SK-N-SH (cell line): ENCODE data around the gene GABRG3. TPM values are rescaled to one million over a fixed set of nuclear protein-coding genes. Genes with fewer than 3 reads are reported as not detected.

Experiments used
- CTCF ChIA-PET: fragments of 300-600, 350-600 bp; formaldehyde crosslinking; extraction: SDS; loops from one replicate; lab custom pipeline; 2021; lab: Yijun Ruan, JAX
- POLR2A ChIA-PET: fragments of 350-600 bp; sonication (Branson Sonifier 250); formaldehyde crosslinking; extraction: SDS; loops from one replicate; lab custom pipeline; 2020; ENCODE audit warnings: antibody characterized with exemption, inconsistent platforms; lab: Yijun Ruan, JAX
- DNase-seq: peaks from one replicate; pipeline ENCODE4 v3.0.0; 2012
- H2AFZ ChIP-seq: fragments of 200-600 bp; sonication (generic); 2 replicates; pipeline ENCODE4 v1.8.1; 2016; ENCODE audit warnings: antibody characterized with exemption, mild to moderate bottlenecking, low read depth
- H3F3A ChIP-seq: fragments of 200-600 bp; sonication (generic); replicated peaks from 2 replicates; pipeline ENCODE3; 2016; ENCODE audit warnings: antibody characterized with exemption, mild to moderate bottlenecking; ENCODE audit not compliant: insufficient read depth
- H3K27ac ChIP-seq, 2 experiments: fragments of 200-500 bp in 1 of 2; fragments of 200-600 bp in 1 of 2; sonication (Bioruptor generic) in 1 of 2; sonication (generic), shearing (Covaris generic) in 1 of 2; 2 replicates each; pipeline versions ENCODE4 v1.5.1 to v1.6.1; 2014 to 2016; ENCODE audit warnings: low read depth in 2 of 2, inconsistent platforms in 1 of 2, low read length in 1 of 2, mild to moderate bottlenecking in 1 of 2, mixed read lengths in 1 of 2
- H3K27me3 ChIP-seq: fragments of 200-600 bp; sonication (generic), shearing (Covaris generic); 2 replicates; pipeline ENCODE4 v1.6.1; 2016; ENCODE audit warnings: mixed run types; ENCODE audit not compliant: insufficient read depth
- H3K36me3 ChIP-seq, 2 experiments: fragments of 200-500 bp in 1 of 2; fragments of 200-600 bp in 1 of 2; sonication (Bioruptor generic) in 1 of 2; sonication (generic) in 1 of 2; replicated peaks in 1 of 2; 2 replicates each; pipeline versions ENCODE3 to v1.5.1; 2014 to 2016; ENCODE audit warnings: low read length in 1 of 2, mild to moderate bottlenecking in 1 of 2; ENCODE audit not compliant: insufficient read depth in 2 of 2, control insufficient read depth in 1 of 2
- H3K4me1 ChIP-seq, 2 experiments: fragments of 200-500 bp in 1 of 2; fragments of 200-600 bp in 1 of 2; sonication (Bioruptor generic) in 1 of 2; sonication (generic), shearing (Covaris generic) in 1 of 2; 2 replicates each; pipeline versions ENCODE4 v1.5.1 to v1.6.1; 2014 to 2016; ENCODE audit warnings: low read depth in 1 of 2, low read length in 1 of 2, mixed run types in 1 of 2; ENCODE audit not compliant: insufficient read depth in 2 of 2, control insufficient read depth in 1 of 2
- H3K4me2 ChIP-seq: fragments of 200-600 bp; sonication (generic), shearing (Covaris generic); 2 replicates; pipeline ENCODE4 v1.6.1; 2017; ENCODE audit warnings: mixed run types
- H3K4me3 ChIP-seq, 2 experiments: fragments of 200-500 bp in 1 of 2; fragments of 200-600 bp in 1 of 2; sonication (Bioruptor generic) in 1 of 2; sonication (generic), shearing (Covaris generic) in 1 of 2; 2 replicates each; pipeline versions ENCODE4 v1.5.1 to v1.8.1; 2014 to 2016; ENCODE audit warnings: low read depth in 2 of 2, inconsistent platforms in 1 of 2, low read length in 1 of 2, mild to moderate bottlenecking in 1 of 2, mixed read lengths in 1 of 2, moderate library complexity in 1 of 2
- H3K79me2 ChIP-seq: fragments of 200-600 bp; sonication (generic); 2 replicates; pipeline ENCODE4 v1.8.1; 2017; ENCODE audit warnings: mild to moderate bottlenecking; ENCODE audit not compliant: insufficient read depth
- H3K9ac ChIP-seq: fragments of 200-600 bp; sonication (generic); 2 replicates; pipeline ENCODE4 v1.6.1; 2017; ENCODE audit warnings: mixed run types
- H3K9me2 ChIP-seq: fragments of 200-600 bp; sonication (generic); 2 replicates; pipeline ENCODE4 v1.6.1; 2017; ENCODE audit warnings: mixed run types
- H3K9me3 ChIP-seq: fragments of 200-600 bp; sonication (generic); 2 replicates; pipeline ENCODE4 v1.6.1; 2017; ENCODE audit warnings: mixed run types, mild to moderate bottlenecking, moderate library complexity
- H4K20me1 ChIP-seq: fragments of 200-600 bp; sonication (generic); 2 replicates; pipeline ENCODE4 v1.6.1; 2017; ENCODE audit warnings: mild to moderate bottlenecking, mixed run types; ENCODE audit not compliant: insufficient read depth
- CHD2 ChIP-seq: fragments of 150-350 bp; IDR thresholded peaks from 2 replicates; pipeline ENCODE4 v1.6.1; 2018; ENCODE audit warnings: low read length; ENCODE audit not compliant: partially characterized antibody
- EP300 ChIP-seq, 2 experiments: IDR thresholded peaks; 2 replicates each; pipeline versions ENCODE4 v1.4.0 to v1.6.1; 2012; ENCODE audit warnings: borderline replicate concordance in 1 of 2, low read depth in 1 of 2, low read length in 1 of 2
- FOSL2 ChIP-seq: IDR thresholded peaks from 2 replicates; pipeline ENCODE4 v1.4.0; 2012; ENCODE audit warnings: low read depth, mild to moderate bottlenecking, moderate library complexity, borderline replicate concordance
- FOXM1 ChIP-seq: IDR thresholded peaks from 2 replicates; pipeline ENCODE4 v1.4.0; 2012; ENCODE audit warnings: low read depth, mild to moderate bottlenecking
- IRF3 ChIP-seq: fragments of 150-350 bp; IDR thresholded peaks from 2 replicates; pipeline ENCODE4 v1.6.1; 2016; ENCODE audit warnings: mild to moderate bottlenecking, low read depth, low read length
- JUND ChIP-seq: IDR thresholded peaks from 2 replicates; pipeline ENCODE4 v1.4.0; 2012
- MAX ChIP-seq: IDR thresholded peaks from 2 replicates; pipeline ENCODE4 v1.4.0; 2012; ENCODE audit warnings: low read depth
- MEF2A ChIP-seq: IDR thresholded peaks from 2 replicates; pipeline ENCODE4 v1.4.0; 2012; ENCODE audit warnings: low read depth, borderline replicate concordance
- MXI1 ChIP-seq: IDR thresholded peaks from 2 replicates; pipeline ENCODE4 v1.6.1; 2012; ENCODE audit warnings: mild to moderate bottlenecking, low read depth, low read length, improper control_type of control experiment
- RAD21 ChIP-seq: IDR thresholded peaks from 2 replicates; pipeline ENCODE4 v1.6.1; 2012; ENCODE audit warnings: mild to moderate bottlenecking, low read length
- RCOR1 ChIP-seq: fragments of 150-350 bp; IDR thresholded peaks from 2 replicates; pipeline ENCODE4 v1.6.1; 2017; ENCODE audit warnings: antibody characterized with exemption, low read length
- RFX5 ChIP-seq: IDR thresholded peaks from 2 replicates; pipeline ENCODE4 v1.6.1; 2012; ENCODE audit warnings: mild to moderate bottlenecking, improper control_type of control experiment, low read length
- RXRA ChIP-seq: IDR thresholded peaks from 2 replicates; pipeline ENCODE4 v1.4.0; 2012; ENCODE audit warnings: low read depth, mild to moderate bottlenecking, borderline replicate concordance
- SIN3A ChIP-seq: IDR thresholded peaks from 2 replicates; pipeline ENCODE4 v1.6.1; 2012; ENCODE audit warnings: low read depth, mild to moderate bottlenecking, low read length, moderate library complexity, borderline replicate concordance
- SMC3 ChIP-seq: IDR thresholded peaks from 2 replicates; pipeline ENCODE4 v1.6.1; 2012; ENCODE audit warnings: low read depth, low read length, improper control_type of control experiment
- TAF1 ChIP-seq: IDR thresholded peaks from 2 replicates; pipeline ENCODE4 v1.6.1; 2012; ENCODE audit warnings: low read depth, mild to moderate bottlenecking, low read length, moderate library complexity, borderline replicate concordance
- TCF12 ChIP-seq: IDR thresholded peaks from 2 replicates; pipeline ENCODE4 v1.4.0; 2012
- TEAD4 ChIP-seq: IDR thresholded peaks from 2 replicates; pipeline ENCODE4 v1.4.0; 2012; ENCODE audit warnings: mild to moderate bottlenecking, borderline replicate concordance; ENCODE audit not compliant: insufficient read depth
- WGBS: methylation state at CpG from one replicate; pipeline ENCODE4 v1.1.6; 2017; ENCODE audit warnings: low lambda C conversion rate; 5-methylcytosine and 5-hydroxymethylcytosine counted together
- polyA plus RNA-seq, 3 experiments: library from polyadenylated mRNA; depleted of rRNA; stranded (reverse); fragments of >200 nt; gene quantifications; 2 replicates each; pipeline ENCODE4 v1.2.3, GENCODE V29; 2012

Gene GABRG3
- polyA plus RNA-seq, 1 of the 3 experiments (the other 2 are of a cell fraction): not detected

DNA sequence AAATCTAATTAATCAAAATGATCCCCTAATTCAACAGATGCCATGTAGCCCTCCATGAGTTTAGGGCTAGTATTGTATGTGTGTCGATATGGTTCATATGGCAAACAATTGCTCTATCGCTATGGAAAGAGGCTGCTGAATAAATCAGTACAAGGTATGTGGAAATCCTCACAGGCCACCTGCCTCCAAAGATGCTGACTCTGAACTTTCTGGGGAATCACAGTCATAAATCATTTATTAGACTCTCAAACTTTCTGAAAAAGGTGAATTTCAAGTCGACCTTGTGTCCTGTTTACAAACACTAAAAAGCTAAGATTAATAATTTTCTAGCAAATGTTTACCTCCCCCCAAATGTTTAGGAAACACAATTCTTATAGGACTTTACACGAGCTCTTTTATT, 462.6 kb downstream of the GABRG3 start:
- H3K27me3 ChIP-seq: no peaks in the 10 kb centered on the region
- H3K4me2 ChIP-seq: no peak overlapping the region
- DNase-seq: no peak
- ChIA-PET CTCF (interaction anchor here (1.4 kb wide), 1 partner anchor 8 kb away, joined by 3 read pairs; no protein-coding TSS in a partner anchor), POLR2A (no interaction called here)
- no peaks in the 10 kb centered on the region for H3K79me2 ChIP-seq
- no peaks in the 10 kb centered on the region for H4K20me1 ChIP-seq
- H3K9ac ChIP-seq: no peak overlapping the region
- H2AFZ ChIP-seq: no peak overlapping the region
- no peaks in the 10 kb centered on the region for H3K36me3 ChIP-seq
- H3K9me2 ChIP-seq: no peaks in the 10 kb centered on the region
- H3K4me1 ChIP-seq: no peaks in the 10 kb centered on the region
- no peaks in the 10 kb centered on the region for H3F3A ChIP-seq
- H3K27ac ChIP-seq: no peak overlapping the region
- H3K9me3 ChIP-seq: no peaks in the 10 kb centered on the region
- no peak for TF ChIP-seq MAX
- TF ChIP-seq IRF3: no peak
- TF ChIP-seq RXRA: no peak
- TF ChIP-seq RCOR1: no peak
- TF ChIP-seq RAD21: no peak
- TF ChIP-seq SMC3: no peak
- TF ChIP-seq EP300 (IDR thresholded peaks at IDR 0.05; ENCODE audit: borderline replicate concordance in 1 of 2, low read depth in 1 of 2, low read length in 1 of 2): no peak
- TF ChIP-seq CHD2: no peak
- WGBS: 38% methylated on average over 4 of the region's 4 CpGs
- H3K4me3 ChIP-seq: no peak overlapping the region

DNA sequence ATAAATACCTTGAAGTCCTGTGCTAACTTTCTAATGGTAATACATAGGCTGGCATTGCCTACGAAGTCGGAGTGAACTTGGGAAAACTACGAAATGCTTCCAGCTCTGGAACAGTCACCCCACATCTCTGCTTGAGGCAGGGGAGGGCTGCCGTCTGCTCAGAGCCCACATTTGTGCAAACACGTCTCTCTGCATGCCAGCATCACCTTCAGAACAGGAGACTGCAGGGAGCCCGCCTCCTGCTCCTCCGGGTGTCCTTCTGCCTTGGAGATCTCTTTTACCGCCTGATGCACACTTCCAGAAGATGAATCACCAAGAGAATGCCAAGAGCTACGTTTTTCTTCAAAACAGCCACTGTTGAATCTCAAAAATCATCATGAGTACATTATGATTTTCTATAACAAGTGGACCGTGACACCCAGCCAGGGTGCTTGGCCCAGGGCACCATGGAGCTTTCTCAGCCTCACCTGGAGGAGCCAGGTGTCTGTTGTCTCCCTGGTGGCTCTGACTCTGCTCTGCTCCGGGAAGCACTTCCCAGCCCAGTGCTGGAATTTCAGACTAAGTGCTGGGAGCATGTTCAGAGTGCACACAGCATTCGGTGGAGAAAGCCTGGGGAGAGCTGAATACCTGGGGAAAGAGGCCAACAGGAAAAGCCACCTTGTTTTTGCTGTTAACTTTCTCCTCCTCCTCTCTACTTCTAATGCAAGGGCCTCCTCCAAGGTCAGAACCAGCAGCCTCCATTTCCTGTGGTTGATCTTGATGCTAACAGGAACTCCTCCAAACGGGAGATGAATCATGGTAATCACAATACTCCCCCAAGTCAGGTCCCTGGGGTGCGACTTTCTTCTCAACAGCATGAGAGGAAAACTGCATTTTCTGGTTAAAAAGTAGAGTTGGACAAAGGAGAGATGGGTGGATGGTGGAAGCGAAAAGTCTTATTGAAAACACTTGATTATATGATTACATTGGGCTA, 467.7 kb downstream of the GABRG3 start:
- H3K4me2 ChIP-seq: no peak overlapping the region
- H3K4me1 ChIP-seq: no peaks in the 10 kb centered on the region
- no peaks in the 10 kb centered on the region for H3K9me2 ChIP-seq
- no peak for DNase-seq
- CTCF ChIA-PET: no interaction called here
- H3K4me3 ChIP-seq: no peak overlapping the region
- no peak overlapping the region for H3K27ac ChIP-seq
- no peak overlapping the region for H3K9ac ChIP-seq
- 26% methylated on average over 10 of the region's 15 CpGs for WGBS
- no peaks in the 10 kb centered on the region for H3K9me3 ChIP-seq
- no peaks in the 10 kb centered on the region for H3K27me3 ChIP-seq
- no peaks in the 10 kb centered on the region for H3K36me3 ChIP-seq
- no peak overlapping the region for H2AFZ ChIP-seq
- POLR2A ChIA-PET: no interaction called here
- no peaks in the 10 kb centered on the region for H4K20me1 ChIP-seq
- H3F3A ChIP-seq: no peaks in the 10 kb centered on the region
- TF ChIP-seq MEF2A: no peak
- TF ChIP-seq JUND: no peak
- no peak for TF ChIP-seq RFX5
- no peak for TF ChIP-seq TCF12
- TF ChIP-seq IRF3: no peak
- TF ChIP-seq MXI1: no peak
- no peak for TF ChIP-seq TEAD4
- no peak for TF ChIP-seq TAF1
- TF ChIP-seq CHD2: no peak
- no peak for TF ChIP-seq FOXM1
- TF ChIP-seq SIN3A: no peak
- no peak for TF ChIP-seq FOSL2
- no peaks in the 10 kb centered on the region for H3K79me2 ChIP-seq
